Liver (tissue), 9 donors: Measurements from ENCODE around the gene CPT1A. TPM values are rescaled to one million over a fixed set of nuclear protein-coding genes. Genes with fewer than 3 reads are reported as not detected.

Experiments
- DNase-seq: peaks from one replicate; pipeline ENCODE4 v3.0.0-alpha.2; 2017; ENCODE audit warnings: low spot score
- H3K27ac ChIP-seq, 2 donors: one replicate each; pipeline ENCODE4 v1.7.0; 2013; ENCODE audit warnings: inconsistent platforms in 2 of 2, low read length in 2 of 2, control low read depth in 1 of 2, low read depth in 1 of 2, mild to moderate bottlenecking in 1 of 2
- H3K27me3 ChIP-seq, 4 donors: one replicate each; pipeline versions ENCODE4 v1.6.1 to v1.7.0; 2013; ENCODE audit warnings: low read length in 3 of 4, inconsistent platforms in 1 of 4, mild to moderate bottlenecking in 1 of 4, moderate library complexity in 1 of 4; ENCODE audit not compliant: control insufficient read depth in 4 of 4, insufficient read depth in 4 of 4
- H3K36me3 ChIP-seq, 4 donors: one replicate each; pipeline versions ENCODE4 v1.6.1 to v1.7.0; 2013; ENCODE audit warnings: low read length in 3 of 4, mild to moderate bottlenecking in 3 of 4, low read depth in 1 of 4, moderate library complexity in 1 of 4; ENCODE audit not compliant: control insufficient read depth in 4 of 4, insufficient read depth in 3 of 4
- H3K4me1 ChIP-seq, 4 donors: one replicate each; pipeline versions ENCODE4 v1.6.1 to v1.7.0; 2013; ENCODE audit warnings: low read length in 3 of 4, mild to moderate bottlenecking in 3 of 4, moderate library complexity in 1 of 4; ENCODE audit not compliant: control insufficient read depth in 4 of 4, insufficient read depth in 4 of 4
- H3K4me3 ChIP-seq, 3 donors: one replicate each; pipeline versions ENCODE4 v1.6.1 to v1.7.0; 2013; ENCODE audit warnings: low read length in 3 of 3, control low read depth in 1 of 3, low read depth in 1 of 3, mild to moderate bottlenecking in 1 of 3
- H3K9ac ChIP-seq, 2 donors: one replicate each; pipeline ENCODE4 v1.7.0; 2013; ENCODE audit warnings: low read length in 2 of 2, mild to moderate bottlenecking in 2 of 2, moderate library complexity in 2 of 2, control low read depth in 1 of 2, low read depth in 1 of 2
- H3K9me3 ChIP-seq, 4 donors: one replicate each; pipeline versions ENCODE4 v1.6.1 to v1.7.0; 2013; ENCODE audit warnings: low read length in 3 of 4; ENCODE audit not compliant: control insufficient read depth in 4 of 4
- ATF3 ChIP-seq: IDR thresholded peaks from 2 replicates; pipeline ENCODE4 v1.6.1; 2016; ENCODE audit warnings: antibody characterized with exemption
- CTCF ChIP-seq: fragments of 150-350 bp; IDR thresholded peaks from 2 replicates; pipeline ENCODE4 v1.5.1; 2017; ENCODE audit warnings: improper control_type of control experiment, low read depth, low read length; ENCODE audit not compliant: missing input control
- EGR1 ChIP-seq, 2 donors: IDR thresholded peaks; 2 replicates each; pipeline ENCODE4 v1.6.1; 2016 to 2018; ENCODE audit warnings: antibody characterized with exemption in 2 of 2, low read depth in 2 of 2
- FOXA2 ChIP-seq: IDR thresholded peaks from 2 replicates; pipeline ENCODE4 v1.6.1; 2016; ENCODE audit warnings: antibody characterized with exemption
- GABPA ChIP-seq, 2 donors: IDR thresholded peaks in 1 of 2; conservative IDR thresholded peaks in 1 of 2; 2 replicates each; pipeline ENCODE4 v1.6.1; 2016; ENCODE audit warnings: antibody characterized with exemption in 2 of 2, mild to moderate bottlenecking in 1 of 2, moderate library complexity in 1 of 2
- JUND ChIP-seq, 2 donors: IDR thresholded peaks; 2 replicates each; pipeline ENCODE4 v1.6.1; 2016; ENCODE audit warnings: antibody characterized with exemption in 2 of 2
- MAX ChIP-seq: IDR thresholded peaks from 2 replicates; pipeline ENCODE4 v1.6.1; 2016; ENCODE audit warnings: antibody characterized with exemption
- RAD21 ChIP-seq, 2 donors: IDR thresholded peaks; 2 replicates each; pipeline ENCODE4 v1.6.1; 2016; ENCODE audit warnings: antibody characterized with exemption in 2 of 2, mild to moderate bottlenecking in 2 of 2
- REST ChIP-seq: IDR thresholded peaks from 2 replicates; pipeline ENCODE4 v1.6.1; 2016; ENCODE audit warnings: antibody characterized with exemption, mild to moderate bottlenecking
- RXRA ChIP-seq, 2 donors: IDR thresholded peaks; 2 replicates each; pipeline ENCODE4 v1.6.1; 2017 to 2018; ENCODE audit warnings: antibody characterized with exemption in 2 of 2, mild to moderate bottlenecking in 1 of 2
- SP1 ChIP-seq: IDR thresholded peaks from 2 replicates; pipeline ENCODE4 v1.6.1; 2018; ENCODE audit warnings: antibody characterized with exemption, mild to moderate bottlenecking
- TAF1 ChIP-seq: conservative IDR thresholded peaks from 2 replicates; pipeline ENCODE4 v1.6.1; 2016; ENCODE audit warnings: antibody characterized with exemption, mild to moderate bottlenecking
- YY1 ChIP-seq: IDR thresholded peaks from 2 replicates; pipeline ENCODE4 v1.6.1; 2016; ENCODE audit warnings: antibody characterized with exemption, mild to moderate bottlenecking
- ZBTB33 ChIP-seq: IDR thresholded peaks from 2 replicates; pipeline ENCODE4 v1.6.1; 2016; ENCODE audit warnings: antibody characterized with exemption
- WGBS: extraction: QIAGEN DNeasy Blood & Tissue Kit; methylation state at CpG from one replicate; pipeline ENCODE4 v1.1.7; 2013; 5-methylcytosine and 5-hydroxymethylcytosine counted together
- polyA plus RNA-seq, 2 donors: library from polyadenylated mRNA; stranded (reverse) in 1 of 2; unstranded in 1 of 2; fragments of 200-250 nt in 1 of 2; fragments of >200 nt in 1 of 2; fragmentation: Nextera tagmentation in 1 of 2; extraction: Ambion mirVana in 1 of 2; gene quantifications; one replicate each; pipeline versions ENCODE4 v1.2.1 to v1.2.3, GENCODE V29; 2013 to 2015
- total RNA-seq, 2 donors: library from RNA; depleted of rRNA; stranded (reverse); fragments of >200 nt; gene quantifications; one replicate each; pipeline ENCODE4 v1.2.3, GENCODE V29; 2014
- donor health status: healthy.
- donor health status: healthy.
- donor health status: healthy.
- donor health status: healthy.
- donor health status: healthy.

Gene CPT1A
- total and polyA plus RNA-seq, 4 donors: 17.2 to 232 (median 61.0) TPM

- under 1% methylated on average over 90 of the region's 90 CpGs for WGBS
- peak in 1 of 2 donors; percentile 21 for TF ChIP-seq RXRA (IDR thresholded peaks at IDR 0.05)
- TF ChIP-seq SP1: no peak
- peak; percentile 17 for TF ChIP-seq YY1
- DNase-seq: peak; percentile 70
- peaks cover 28 to 86% (median 71%) of the 10 kb centered on the region in 4 donors for H3K4me1 ChIP-seq
- no peaks in the 10 kb centered on the region for H3K27me3 ChIP-seq
- H3K27ac ChIP-seq: peak overlapping the region; percentile 96 to 98
- peak overlapping the region; percentile 74 to 96 (median 87) for H3K4me3 ChIP-seq
- H3K9me3 ChIP-seq: no peaks in the 10 kb centered on the region
- H3K36me3 ChIP-seq: peaks cover 0 to 4% (median 0%) of the 10 kb centered on the region in 4 donors
- peak overlapping the region; percentile 54 to 92 for H3K9ac ChIP-seq
These were observed 759 bp downstream of the CPT1A start for GRCh38 chr11:68840661-68841653.

DNA sequence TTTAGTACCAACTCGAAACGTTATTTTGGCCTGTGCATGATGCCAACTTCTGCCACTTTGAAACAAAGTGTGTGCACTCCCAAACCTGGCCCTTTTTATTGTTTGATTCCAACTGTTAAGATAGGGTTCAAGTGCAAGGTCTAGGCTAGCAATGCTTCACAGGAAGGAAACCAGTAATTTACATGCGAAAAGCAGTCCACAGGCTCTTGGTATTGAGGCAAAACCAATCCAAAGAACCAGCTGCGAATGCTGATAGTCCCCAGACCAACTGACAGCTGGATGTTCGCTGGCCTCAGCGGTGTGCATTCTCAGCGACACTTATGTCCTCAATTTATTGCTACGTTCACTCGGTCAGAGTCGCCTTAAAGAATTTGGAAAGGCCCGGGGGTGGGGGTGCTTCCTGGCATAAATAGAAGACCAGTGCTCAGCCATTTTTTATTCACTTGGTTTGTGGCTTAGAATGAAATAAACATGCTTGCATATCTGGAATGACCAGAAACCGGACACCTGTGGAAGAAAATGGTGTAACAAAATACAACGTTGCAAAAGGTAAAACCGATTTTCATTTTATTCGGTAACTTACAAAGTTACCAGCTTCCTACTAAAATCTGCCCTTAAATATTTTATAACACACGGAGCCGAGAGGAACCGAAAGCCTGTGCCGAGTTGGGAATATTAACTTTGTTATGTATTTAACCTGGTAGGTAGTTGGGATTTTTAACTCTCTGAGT lies 1.6 kb downstream of the CPT1A start:
- Histone ChIP-seq H3K9me3 (no peaks in the 10 kb centered on the region), H3K9ac (peak overlapping the region; percentile 13 to 92), H3K36me3 (peaks cover 0 to 4% (median 0%) of the 10 kb centered on the region in 4 donors), H3K4me1 (peaks cover 31 to 86% (median 75%) of the 10 kb centered on the region in 4 donors), H3K27ac (peak overlapping the region; percentile 96 to 98), H3K27me3 (no peaks in the 10 kb centered on the region), H3K4me3 (peak overlapping the region; percentile 9 to 96 (median 87))
- DNase-seq: no peak
- 4% methylated on average over 19 of the region's 19 CpGs for WGBS
- TF ChIP-seq GABPA (IDR thresholded peaks at IDR 0.05 in 1 of 2, conservative IDR thresholded peaks at IDR 0.05 in 1 of 2) (no peak), TAF1 (no peak), REST (no peak), ZBTB33 (no peak), MAX (no peak), YY1 (no peak), JUND (IDR thresholded peaks at IDR 0.05) (no peak), ATF3 (no peak), CTCF (no peak), FOXA2 (no peak), EGR1 (IDR thresholded peaks at IDR 0.05; ENCODE audit: low read depth in 2 of 2) (no peak), RAD21 (IDR thresholded peaks at IDR 0.05) (no peak)
